ENCODE measurements around the gene WDR1. TPM values are rescaled to one million over a fixed set of nuclear protein-coding genes. Genes with fewer than 3 reads are reported as not detected.

The WDR1 gene
- total RNA-seq, 3 donors from 2014 or later (not counting 1 experiment from before 2014, with no cell fraction given) = 411 to 477 (median 468) TPM

DNA sequence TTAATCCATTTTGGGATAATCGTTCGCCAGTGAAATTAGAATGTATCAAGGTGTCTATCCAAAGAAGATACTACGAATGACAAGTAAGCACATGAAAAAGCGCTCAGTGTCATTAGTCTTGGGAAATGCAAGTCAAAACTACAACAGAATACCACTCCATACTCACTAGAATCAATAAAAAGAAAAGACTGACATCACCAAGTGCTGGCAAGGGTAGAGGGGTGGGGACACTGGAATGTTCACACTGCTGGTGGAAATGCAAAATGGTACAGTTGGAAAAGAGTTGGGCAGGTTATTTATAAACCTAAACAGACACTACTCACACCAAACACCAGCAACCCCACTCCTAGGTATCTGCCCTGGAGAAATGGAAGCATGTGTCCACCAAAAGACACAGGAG lies 11.2 kb downstream of the WDR1 start:
- Histone ChIP-seq H3K36me3 (ENCODE audit: control insufficient read depth, insufficient read depth, low read length) (peaks cover 48% of the 10 kb centered on the region), H3K4me3 (ENCODE audit: low read length) (no peak overlapping the region), H3K27ac (ENCODE audit: low read length) (peak overlapping the region; percentile 40), H3K4me1 (ENCODE audit: control insufficient read depth, insufficient read depth, low read length) (peaks cover 90% of the 10 kb centered on the region), H3K27me3 (ENCODE audit: control insufficient read depth, insufficient read depth, low read length) (no peaks in the 10 kb centered on the region), H3K9me3 (ENCODE audit: control insufficient read depth, insufficient read depth, low read length) (no peaks in the 10 kb centered on the region)
- Mint-ChIP-seq H3K36me3 (no peaks in the 10 kb centered on the region), H3K4me1 (peaks cover 91 to 99% of the 10 kb centered on the region in 2 donors), H3K4me3 (peak overlapping the region; percentile 70), H3K27me3 (ENCODE audit: low read depth in 2 of 2) (no peaks in the 10 kb centered on the region), H3K27ac (peak overlapping the region; percentile 82 to 99), H3K9me3 (no peaks in the 10 kb centered on the region)
- no peak for ATAC-seq
- WGBS (ENCODE audit: insufficient coverage) = 86% methylated on average over 4 of the region's 4 CpGs
- TF ChIP-seq, protein P1, sequence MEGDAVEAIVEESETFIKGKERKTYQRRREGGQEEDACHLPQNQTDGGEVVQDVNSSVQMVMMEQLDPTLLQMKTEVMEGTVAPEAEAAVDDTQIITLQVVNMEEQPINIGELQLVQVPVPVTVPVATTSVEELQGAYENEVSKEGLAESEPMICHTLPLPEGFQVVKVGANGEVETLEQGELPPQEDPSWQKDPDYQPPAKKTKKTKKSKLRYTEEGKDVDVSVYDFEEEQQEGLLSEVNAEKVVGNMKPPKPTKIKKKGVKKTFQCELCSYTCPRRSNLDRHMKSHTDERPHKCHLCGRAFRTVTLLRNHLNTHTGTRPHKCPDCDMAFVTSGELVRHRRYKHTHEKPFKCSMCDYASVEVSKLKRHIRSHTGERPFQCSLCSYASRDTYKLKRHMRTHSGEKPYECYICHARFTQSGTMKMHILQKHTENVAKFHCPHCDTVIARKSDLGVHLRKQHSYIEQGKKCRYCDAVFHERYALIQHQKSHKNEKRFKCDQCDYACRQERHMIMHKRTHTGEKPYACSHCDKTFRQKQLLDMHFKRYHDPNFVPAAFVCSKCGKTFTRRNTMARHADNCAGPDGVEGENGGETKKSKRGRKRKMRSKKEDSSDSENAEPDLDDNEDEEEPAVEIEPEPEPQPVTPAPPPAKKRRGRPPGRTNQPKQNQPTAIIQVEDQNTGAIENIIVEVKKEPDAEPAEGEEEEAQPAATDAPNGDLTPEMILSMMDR (IDR thresholded peaks at IDR 0.05) = no peak
- DNase-seq = no peak
- intact Hi-C loops (cut with micrococcal nuclease) = no loop called here

DNA sequence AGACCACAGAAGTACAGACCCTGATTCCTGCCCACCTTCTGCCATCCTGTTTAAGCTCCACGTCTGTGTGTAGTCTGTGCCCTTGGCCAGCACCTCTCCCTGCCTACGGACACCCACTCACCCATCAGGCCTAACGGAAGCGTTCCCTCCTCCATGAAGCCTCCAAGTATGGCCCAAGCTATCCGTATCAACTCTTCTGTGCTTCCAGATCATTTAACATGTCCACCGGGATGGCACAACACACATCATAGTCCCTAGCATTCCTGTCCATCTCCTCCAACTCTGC lies 11.7 kb downstream of the WDR1 start:
- H3K4me1 Mint-ChIP-seq = peaks cover 91 to 99% of the 10 kb centered on the region in 2 donors
- peak overlapping the region; percentile 82 to 99 for H3K27ac Mint-ChIP-seq
- Histone ChIP-seq H3K36me3 (ENCODE audit: control insufficient read depth, insufficient read depth, low read length) (peaks cover 46% of the 10 kb centered on the region), H3K27me3 (ENCODE audit: control insufficient read depth, insufficient read depth, low read length) (no peaks in the 10 kb centered on the region), H3K9me3 (ENCODE audit: control insufficient read depth, insufficient read depth, low read length) (no peaks in the 10 kb centered on the region), H3K4me3 (ENCODE audit: low read length) (no peak overlapping the region), H3K4me1 (ENCODE audit: control insufficient read depth, insufficient read depth, low read length) (peaks cover 90% of the 10 kb centered on the region), H3K27ac (ENCODE audit: low read length) (peak overlapping the region; percentile 40)
- DNase-seq (no peak), ATAC-seq (no peak)
- WGBS (ENCODE audit: insufficient coverage) = 73% methylated on average over 6 of the region's 6 CpGs
- H3K9me3 Mint-ChIP-seq = no peaks in the 10 kb centered on the region
- intact Hi-C loops (cut with micrococcal nuclease) = no loop called here
- H3K27me3 Mint-ChIP-seq (ENCODE audit: low read depth in 2 of 2) = no peaks in the 10 kb centered on the region
- TF ChIP-seq, protein P1 (IDR thresholded peaks at IDR 0.05) = no peak
- no peaks in the 10 kb centered on the region for H3K36me3 Mint-ChIP-seq
- peak overlapping the region; percentile 70 for H3K4me3 Mint-ChIP-seq

DNA sequence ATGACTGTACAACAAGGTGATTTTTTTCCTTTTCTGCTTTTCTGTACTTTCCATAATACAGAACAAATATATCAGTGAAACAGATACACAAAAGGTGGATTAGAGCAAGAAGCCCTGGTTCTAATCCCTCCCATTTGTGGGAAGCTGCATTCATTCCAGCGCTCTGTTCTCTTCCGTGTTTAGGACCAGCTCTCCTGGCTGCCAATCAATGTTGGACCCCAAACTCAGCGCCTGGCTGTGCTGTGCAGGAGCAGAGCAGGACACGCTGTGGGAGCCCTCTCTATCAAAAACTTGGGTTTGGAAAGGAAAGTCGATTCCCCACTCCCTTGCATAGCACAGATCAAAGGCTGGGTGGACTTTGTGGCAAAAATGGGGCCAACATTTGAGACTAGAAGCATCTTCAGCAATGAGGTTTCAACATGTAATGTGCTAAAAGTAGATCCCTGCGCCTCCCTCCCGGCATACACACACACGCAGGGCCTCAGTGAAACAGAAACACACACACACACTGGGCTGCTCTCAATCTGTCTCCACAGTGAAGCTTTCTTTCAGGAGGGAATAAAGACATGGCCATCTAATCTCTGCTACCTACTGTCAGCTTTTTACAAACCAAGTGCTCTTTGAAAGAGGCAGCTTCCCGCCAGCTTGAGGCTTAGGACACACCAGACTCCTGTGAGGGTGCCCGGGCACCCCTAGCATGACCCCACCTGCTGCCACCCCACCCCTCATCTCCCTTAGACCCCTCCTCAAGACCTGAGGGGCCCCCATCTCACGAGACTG lies 12.2 kb downstream of the WDR1 start:
- H3K4me1 ChIP-seq (ENCODE audit: control insufficient read depth, insufficient read depth, low read length) = peaks cover 90% of the 10 kb centered on the region
- H3K9me3 Mint-ChIP-seq = no peaks in the 10 kb centered on the region
- TF ChIP-seq, protein P1 (IDR thresholded peaks at IDR 0.05) = no peak
- ATAC-seq (no peak), DNase-seq (no peak)
- H3K9me3 ChIP-seq (ENCODE audit: control insufficient read depth, insufficient read depth, low read length) = no peaks in the 10 kb centered on the region
- H3K4me3 ChIP-seq (ENCODE audit: low read length) = no peak overlapping the region
- peak overlapping the region; percentile 82 to 99 for H3K27ac Mint-ChIP-seq
- H3K4me1 Mint-ChIP-seq = peaks cover 91 to 99% of the 10 kb centered on the region in 2 donors
- H3K36me3 Mint-ChIP-seq = no peaks in the 10 kb centered on the region
- no peaks in the 10 kb centered on the region for H3K27me3 ChIP-seq (ENCODE audit: control insufficient read depth, insufficient read depth, low read length)
- H3K4me3 Mint-ChIP-seq = peak overlapping the region; percentile 70
- no peaks in the 10 kb centered on the region for H3K27me3 Mint-ChIP-seq (ENCODE audit: low read depth in 2 of 2)
- intact Hi-C loops (cut with micrococcal nuclease) = no loop called here
- 63% methylated on average over 11 of the region's 11 CpGs for WGBS (ENCODE audit: insufficient coverage)
- H3K27ac ChIP-seq (ENCODE audit: low read length) = peak overlapping the region; percentile 40
- peaks cover 50% of the 10 kb centered on the region for H3K36me3 ChIP-seq (ENCODE audit: control insufficient read depth, insufficient read depth, low read length)

Data from natural killer cell (primary cell).